Fibroblast of skin of left quadriceps (primary cell): Measurements from ENCODE around the gene SREK1IP1.
"Not testable (repeated sequence)": the region's sequence is repeated elsewhere in the genome, so short reads cannot be mapped to it uniquely, and the experiment has no call there.

Source experiments
- DNase-seq, 2 experiments: peaks; one replicate each; pipeline ENCODE4 v3.0.0-alpha.2; 2013; ENCODE audit warnings: low read depth in 2 of 2

SREK1IP1 gene

GRCh38 chr5:64765804-64766504 lies 2.5 kb downstream of the SREK1IP1 start:
- DNase-seq, result no peak

GRCh38 chr5:64763948-64764503 lies 4.5 kb downstream of the SREK1IP1 start:
- DNase-seq, result no peak

- no peak for DNase-seq
Measured at GRCh38 chr5:64759960-64760660, 8.4 kb downstream of the SREK1IP1 start.

- DNase-seq, result no peak
Measured at GRCh38 chr5:64758901-64759300, 9.6 kb downstream of the SREK1IP1 start.

- no peak for DNase-seq
Measured at GRCh38 chr5:64754066-64754465, 14.4 kb downstream of the SREK1IP1 start.

- no peak for DNase-seq
Measured at GRCh38 chr5:64749385-64749784, 19.1 kb downstream of the SREK1IP1 start.

- no peak for DNase-seq
Measured at GRCh38 chr5:64746446-64746845, 22.0 kb downstream of the SREK1IP1 start.

GRCh38 chr5:64744914-64745313 lies 23.6 kb downstream of the SREK1IP1 start:
- no peak for DNase-seq

- DNase-seq, result peak; percentile 9 to 18
Measured at GRCh38 chr5:64742821-64743220, 25.7 kb downstream of the SREK1IP1 start.

- no peak for DNase-seq
Measured at GRCh38 chr5:64742411-64742810, 26.1 kb downstream of the SREK1IP1 start.

GRCh38 chr5:64727150-64727549 lies 41.3 kb downstream of the SREK1IP1 start:
- no peak for DNase-seq

GRCh38 chr5:64722588-64722987 lies 45.9 kb downstream of the SREK1IP1 start:
- DNase-seq, result no peak

- not testable (repeated sequence) for DNase-seq
Measured at GRCh38 chr5:64714495-64714894, 54.0 kb downstream of the SREK1IP1 start.

- DNase-seq, result no peak
Measured at GRCh38 chr5:64707191-64707590, 61.3 kb downstream of the SREK1IP1 start.

- DNase-seq, result not testable (repeated sequence)
Measured at GRCh38 chr5:64706074-64706473, 62.4 kb downstream of the SREK1IP1 start.

- DNase-seq, result no peak
Measured at GRCh38 chr5:64700765-64701164, 67.7 kb downstream of the SREK1IP1 start.

GRCh38 chr5:64696414-64696813 lies 72.1 kb downstream of the SREK1IP1 start:
- not testable (repeated sequence) for DNase-seq

- DNase-seq, result no peak
Measured at GRCh38 chr5:64693636-64694035, 74.9 kb downstream of the SREK1IP1 start.

- DNase-seq, result no peak
Measured at GRCh38 chr5:64691291-64691690, 77.2 kb downstream of the SREK1IP1 start.

GRCh38 chr5:64690417-64691151 lies 77.9 kb downstream of the SREK1IP1 start, which contains the start of gene SHISAL2B:
Gene SHISAL2B (plus strand): TSS chr5:64690503. CDS start chr5:64690624, 121 bp downstream.
- no peak for DNase-seq

GRCh38 chr5:64690104-64690416 lies 78.4 kb downstream of the SREK1IP1 start:
- DNase-seq, result no peak

- no peak for DNase-seq
Measured at GRCh38 chr5:64688965-64689364, 79.5 kb downstream of the SREK1IP1 start.
